ENCODE results near the gene ANKRD31. TPM values are rescaled to one million over a fixed set of nuclear protein-coding genes. Genes with fewer than 3 reads are reported as not detected.
"Not testable (repeated sequence)": the region's sequence is repeated elsewhere in the genome, so short reads cannot be mapped to it uniquely, and the experiment has no call there.

ANKRD31 gene
- total RNA-seq, 1 experiment from 2014 or later: 0.11 TPM

- Histone ChIP-seq H2AFZ (ENCODE audit: low read length) (peak overlapping the region; percentile 59), H3K4ac (ENCODE audit: low read depth, low read length) (no peak overlapping the region), H3K27me3 (ENCODE audit: insufficient read depth, low read length) (no peaks in the 10 kb centered on the region), H3K23ac (ENCODE audit: insufficient read length, low read depth, low read length) (no peak overlapping the region), H3K79me1 (ENCODE audit: insufficient read depth, low read depth, low read length, poor library complexity, severe bottlenecking) (no peaks in the 10 kb centered on the region), H4K20me1 (ENCODE audit: control insufficient read depth, insufficient read depth, insufficient read length) (no peaks in the 10 kb centered on the region), H2BK12ac (ENCODE audit: insufficient read length, low read depth, low read length) (no peak overlapping the region), H3K23me2 (ENCODE audit: insufficient read length, low read depth, low read length, poor library complexity, severe bottlenecking) (no peaks in the 10 kb centered on the region), H4K91ac (ENCODE audit: insufficient read length, low read depth, low read length) (no peak overlapping the region), H2BK15ac (ENCODE audit: low read depth, low read length) (no peak overlapping the region), H3T11ph (ENCODE audit: low read length) (no peak overlapping the region), H3K4me2 (ENCODE audit: insufficient read depth, insufficient read length, low read length) (no peak overlapping the region), H4K5ac (ENCODE audit: insufficient read length, low read depth, low read length) (no peak overlapping the region), H3K79me2 (ENCODE audit: insufficient read depth, low read length) (no peaks in the 10 kb centered on the region), H2BK20ac (ENCODE audit: low read depth, low read length, poor library complexity, severe bottlenecking) (no peak overlapping the region), H3K14ac (ENCODE audit: insufficient read depth, low read length) (no peak overlapping the region), H2BK120ac (ENCODE audit: low read depth, low read length, poor library complexity, severe bottlenecking) (no peak overlapping the region), H3K9me3 (ENCODE audit: control insufficient read depth, low read depth, low read length) (no peaks in the 10 kb centered on the region), H3K18ac (ENCODE audit: insufficient read length, low read depth, low read length) (no peak overlapping the region), H3K27ac (ENCODE audit: insufficient read length, low read depth, low read length) (no peak overlapping the region), H4K8ac (replicated peaks; ENCODE audit: insufficient read length, low read depth, low read length) (no peak overlapping the region), H2BK5ac (ENCODE audit: insufficient read length, low read length) (no peak overlapping the region), H3K9ac (ENCODE audit: extremely low read depth, insufficient read length, low read length) (no peak overlapping the region), H3K4me1 (ENCODE audit: insufficient read depth, low read length) (no peaks in the 10 kb centered on the region), H3K56ac (ENCODE audit: insufficient read length, low read depth, low read length) (no peak overlapping the region), H2AK5ac (ENCODE audit: insufficient read length, low read length) (no peak overlapping the region)
- peak; percentile 64 for TF ChIP-seq CTCF (conservative IDR thresholded peaks at IDR 0.05)
- H3K36me3 Mint-ChIP-seq (ENCODE audit: insufficient read depth in 1 of 3, low read depth in 3 of 3): peaks cover 2 to 5% (median 3%) of the 10 kb centered on the region in 3 experiments; a peak in 5 of 7 replicates
- no peaks in the 10 kb centered on the region for H3K27me3 Mint-ChIP-seq (ENCODE audit: low read depth)
- H3K4me1 Mint-ChIP-seq: 0 out of 4 replicates have a peak, but pooled peaks cover 0 to 2% of the 10 kb centered on the region in 2 experiments
- DNase-seq: peak; percentile 36
- H3K4me3 Mint-ChIP-seq: no peak overlapping the region
- no peak overlapping the region for H3K27ac Mint-ChIP-seq
- H3K9me3 Mint-ChIP-seq: peaks cover 4 to 11% of the 10 kb centered on the region in 2 experiments; a peak in 4 of 5 replicates
These were observed 69.3 kb downstream of the ANKRD31 start for GRCh38 chr5:75167345-75167744.

- peaks cover 11 to 30% (median 26%) of the 10 kb centered on the region in 3 experiments for H3K36me3 Mint-ChIP-seq (ENCODE audit: insufficient read depth in 1 of 3, low read depth in 3 of 3)
- H4K91ac ChIP-seq (ENCODE audit: insufficient read length, low read depth, low read length); H3K4me1 Mint-ChIP-seq; H3K9ac ChIP-seq (ENCODE audit: extremely low read depth, insufficient read length, low read length); H3K4me3 Mint-ChIP-seq; H3K4ac ChIP-seq (ENCODE audit: low read depth, low read length); H3T11ph ChIP-seq (ENCODE audit: low read length); H4K8ac ChIP-seq (replicated peaks; ENCODE audit: insufficient read length, low read depth, low read length); H3K56ac ChIP-seq (ENCODE audit: insufficient read length, low read depth, low read length); H2BK12ac ChIP-seq (ENCODE audit: insufficient read length, low read depth, low read length); H2BK15ac ChIP-seq (ENCODE audit: low read depth, low read length); DNase-seq; H2BK20ac ChIP-seq (ENCODE audit: low read depth, low read length, poor library complexity, severe bottlenecking); H3K27ac ChIP-seq (ENCODE audit: insufficient read length, low read depth, low read length); H3K4me2 ChIP-seq (ENCODE audit: insufficient read depth, insufficient read length, low read length); H2BK120ac ChIP-seq (ENCODE audit: low read depth, low read length, poor library complexity, severe bottlenecking); H4K20me1 ChIP-seq (ENCODE audit: control insufficient read depth, insufficient read depth, insufficient read length); H3K27me3 ChIP-seq (ENCODE audit: insufficient read depth, low read length); H3K9me3 ChIP-seq (ENCODE audit: control insufficient read depth, low read depth, low read length); H3K4me1 ChIP-seq (ENCODE audit: insufficient read depth, low read length); H3K79me2 ChIP-seq (ENCODE audit: insufficient read depth, low read length); H3K23me2 ChIP-seq (ENCODE audit: insufficient read length, low read depth, low read length, poor library complexity, severe bottlenecking); H4K5ac ChIP-seq (ENCODE audit: insufficient read length, low read depth, low read length); H3K14ac ChIP-seq (ENCODE audit: insufficient read depth, low read length); H3K79me1 ChIP-seq (ENCODE audit: insufficient read depth, low read depth, low read length, poor library complexity, severe bottlenecking); H3K18ac ChIP-seq (ENCODE audit: insufficient read length, low read depth, low read length); H2AK5ac ChIP-seq (ENCODE audit: insufficient read length, low read length); H3K23ac ChIP-seq (ENCODE audit: insufficient read length, low read depth, low read length); H3K27me3 Mint-ChIP-seq (ENCODE audit: low read depth); H2BK5ac ChIP-seq (ENCODE audit: insufficient read length, low read length); H3K27ac Mint-ChIP-seq; H2AFZ ChIP-seq (ENCODE audit: low read length): not testable (repeated sequence)
- WGBS (ENCODE audit: extremely low coverage, insufficient read length, low lambda C conversion rate): no CpG with 5 or more reads among the region's 3 CpGs
- peaks cover 37 to 40% of the 10 kb centered on the region in 2 experiments for H3K9me3 Mint-ChIP-seq
These were observed 75.2 kb downstream of the ANKRD31 start for GRCh38 chr5:75161508-75161907.
